GM21367 (cell line): ENCODE results near the gene PRR5.

Experiments used
- ATAC-seq: cut with Tn5 transposase; IDR thresholded peaks from one replicate; pipeline ENCODE4 v1.9.1; 2021; ENCODE audit not compliant: unreplicated experiment

Gene PRR5

GRCh38 chr22:44782363-44782963 lies 80.5 kb downstream of the PRR5 start:
- no peak for ATAC-seq

GRCh38 chr22:44783091-44783490 lies 81.1 kb downstream of the PRR5 start:
- ATAC-seq: no peak

- no peak for ATAC-seq
Measured at GRCh38 chr22:44783581-44783980, 81.6 kb downstream of the PRR5 start.

GRCh38 chr22:44786136-44786535 lies 84.1 kb downstream of the PRR5 start:
- ATAC-seq: no peak

GRCh38 chr22:44786610-44787009 lies 84.6 kb downstream of the PRR5 start:
- no peak for ATAC-seq
